Epithelial cell of esophagus (primary cell): ENCODE measurements around the gene MTG1.
A peak's percentile ranks its signal among the peaks of the same experiment; 100 is the strongest.
"Not testable (repeated sequence)": the region's sequence is repeated elsewhere in the genome, so short reads cannot be mapped to it uniquely, and the experiment has no call there.

ENCODE experiments used
- DNase-seq: peaks from one replicate; pipeline ENCODE4 v3.0.0; 2010; ENCODE audit warnings: low read depth
- H3K4me3 ChIP-seq: 2 replicates; pipeline ENCODE4 v1.5.1; 2011; ENCODE audit warnings: mild to moderate bottlenecking, low read length, control low read depth
- TF ChIP-seq, protein P1 (sequence below): IDR thresholded peaks from 2 replicates; pipeline ENCODE4 v1.5.1; 2011; ENCODE audit warnings: low read depth, mild to moderate bottlenecking, low read length, control low read depth, inconsistent platforms; ENCODE audit not compliant: insufficient read depth; ENCODE audit errors: missing control alignments

The MTG1 gene

DNA sequence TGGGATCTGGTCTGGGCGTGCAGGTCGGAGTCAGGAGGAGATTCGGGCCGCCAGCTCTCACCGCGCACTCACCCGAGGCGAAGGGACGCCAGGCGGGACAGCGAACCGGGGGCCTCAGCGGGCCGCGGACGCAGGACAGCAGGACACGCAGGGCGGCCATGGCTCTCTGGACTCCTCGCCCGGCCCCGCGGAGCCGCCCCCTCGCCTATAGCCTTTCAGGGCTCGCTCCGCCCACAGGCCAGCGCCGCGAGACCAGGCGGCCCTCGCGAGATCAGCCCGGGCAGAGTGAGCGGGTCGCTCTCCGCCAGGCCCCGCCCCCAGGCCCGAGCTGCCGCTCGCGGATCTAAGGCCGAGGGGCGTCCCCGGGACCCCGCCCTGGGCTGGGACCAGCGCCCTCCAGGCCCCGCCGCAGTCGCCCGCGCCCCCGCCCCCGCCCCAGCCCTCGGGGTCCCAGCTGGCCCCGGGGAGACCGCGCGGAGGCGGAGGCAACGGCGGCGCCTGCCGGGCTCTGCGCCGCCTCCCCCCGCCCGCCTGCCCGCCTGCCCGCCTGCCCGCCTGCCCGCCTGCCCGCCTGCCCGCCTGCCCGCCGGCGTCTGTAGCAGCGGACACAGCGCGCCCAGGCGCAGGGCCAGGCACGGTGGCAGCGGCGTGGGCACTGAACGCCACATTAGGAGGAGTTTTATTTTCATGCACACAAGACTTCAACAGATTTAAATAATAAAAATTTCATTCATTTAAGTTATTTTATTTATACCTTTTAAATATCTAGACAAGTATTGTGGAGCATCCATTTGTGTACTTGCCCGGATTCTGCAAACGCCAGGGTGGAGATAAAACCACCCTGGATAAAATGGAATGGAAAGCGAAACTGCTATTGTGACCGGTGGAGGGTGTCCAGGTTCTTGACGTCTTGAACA is 20.5 kb upstream of the MTG1 start, which contains the start of gene ECHS1:
TSS of gene ECHS1 (minus strand) at position 181 of the 917 bp plus-strand sequence. CDS start at position 160, 21 bp downstream.
- TF ChIP-seq, protein P1, sequence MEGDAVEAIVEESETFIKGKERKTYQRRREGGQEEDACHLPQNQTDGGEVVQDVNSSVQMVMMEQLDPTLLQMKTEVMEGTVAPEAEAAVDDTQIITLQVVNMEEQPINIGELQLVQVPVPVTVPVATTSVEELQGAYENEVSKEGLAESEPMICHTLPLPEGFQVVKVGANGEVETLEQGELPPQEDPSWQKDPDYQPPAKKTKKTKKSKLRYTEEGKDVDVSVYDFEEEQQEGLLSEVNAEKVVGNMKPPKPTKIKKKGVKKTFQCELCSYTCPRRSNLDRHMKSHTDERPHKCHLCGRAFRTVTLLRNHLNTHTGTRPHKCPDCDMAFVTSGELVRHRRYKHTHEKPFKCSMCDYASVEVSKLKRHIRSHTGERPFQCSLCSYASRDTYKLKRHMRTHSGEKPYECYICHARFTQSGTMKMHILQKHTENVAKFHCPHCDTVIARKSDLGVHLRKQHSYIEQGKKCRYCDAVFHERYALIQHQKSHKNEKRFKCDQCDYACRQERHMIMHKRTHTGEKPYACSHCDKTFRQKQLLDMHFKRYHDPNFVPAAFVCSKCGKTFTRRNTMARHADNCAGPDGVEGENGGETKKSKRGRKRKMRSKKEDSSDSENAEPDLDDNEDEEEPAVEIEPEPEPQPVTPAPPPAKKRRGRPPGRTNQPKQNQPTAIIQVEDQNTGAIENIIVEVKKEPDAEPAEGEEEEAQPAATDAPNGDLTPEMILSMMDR = no peak
- peak; percentile 93 for DNase-seq
- peak within 1 kb of the TSS; percentile 69 for H3K4me3 ChIP-seq

- TF ChIP-seq, protein P1 = no peak
Observed at GRCh38 chr10:133375357-133376115, 18.4 kb upstream of the MTG1 start.

GRCh38 chr10:133376183-133376582 is 17.8 kb upstream of the MTG1 start:
- DNase-seq, H3K4me3 ChIP-seq: not testable (repeated sequence)

More at GRCh38 chr10:133375357-133376115, 18.4 kb upstream of the MTG1 start:
- DNase-seq = no peak
- H3K4me3 ChIP-seq = no peak overlapping the region

GRCh38 chr10:133377025-133377817 is 16.7 kb upstream of the MTG1 start:
- TF ChIP-seq, protein P1 = no peak
- DNase-seq = no peak
- no peak overlapping the region for H3K4me3 ChIP-seq

- peak overlapping the region; percentile 63 for H3K4me3 ChIP-seq
- TF ChIP-seq, protein P1 = no peak
Observed at GRCh38 chr10:133377818-133378250, 16.1 kb upstream of the MTG1 start.

DNA sequence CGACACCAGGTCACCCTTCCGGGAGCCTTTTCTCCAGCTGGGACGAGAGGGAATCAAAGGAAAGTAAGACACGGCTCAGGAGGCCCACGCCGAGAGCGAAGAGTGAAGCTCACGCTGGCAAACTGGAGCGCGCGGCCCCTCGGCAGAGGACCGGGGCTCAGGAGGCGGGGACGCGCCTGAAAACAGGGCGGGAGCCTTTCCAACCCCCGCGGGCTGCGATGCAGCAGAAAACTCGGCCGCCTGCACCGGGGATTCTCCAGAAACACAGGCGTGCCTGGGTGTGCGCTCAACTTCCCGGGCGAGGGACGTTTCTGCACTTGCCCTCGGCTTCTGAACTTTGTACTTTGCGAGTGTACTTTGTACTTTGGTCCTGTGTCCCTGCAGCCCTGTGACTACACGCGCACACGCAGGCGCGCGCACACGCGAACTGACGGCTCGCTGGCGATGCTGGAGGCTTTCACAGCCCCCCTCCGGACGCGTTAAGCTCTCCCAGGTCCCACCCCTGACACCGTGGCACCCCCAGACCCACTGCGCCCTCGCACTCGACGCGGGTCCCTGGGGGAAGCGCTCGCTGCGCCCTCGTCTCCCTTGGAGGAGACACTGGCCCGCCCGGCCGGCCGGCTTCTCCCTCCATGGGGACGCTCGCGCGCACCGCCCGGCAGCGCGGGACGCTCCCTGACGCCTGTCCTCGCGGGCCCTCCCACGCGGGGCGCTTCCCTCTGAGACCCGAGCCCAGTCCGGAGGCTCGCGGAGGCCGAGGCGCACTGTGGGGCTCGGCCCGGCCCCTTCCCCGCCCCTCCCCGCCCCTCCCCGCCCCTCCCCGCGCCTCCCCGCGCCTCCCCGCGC is 15.5 kb upstream of the MTG1 start:
- peak; percentile 51 for DNase-seq
- peak overlapping the region; percentile 63 for H3K4me3 ChIP-seq
- TF ChIP-seq, protein P1 = no peak

More at GRCh38 chr10:133377818-133378250, 16.1 kb upstream of the MTG1 start:
- no peak for DNase-seq
